GM10266 (cell line): ENCODE data around the gene INMT.

Experiments
- DNase-seq: peaks from one replicate; pipeline ENCODE4 v3.0.0; 2012; ENCODE audit errors: extremely low spot score
- TF ChIP-seq, protein P1 (sequence below): IDR thresholded peaks from 2 replicates; pipeline ENCODE4 v1.5.1; 2012; ENCODE audit warnings: mild to moderate bottlenecking, low read depth; ENCODE audit not compliant: control insufficient read depth, insufficient read depth; ENCODE audit errors: missing control alignments

Gene INMT

GRCh38 chr7:30772984-30773383 lies 21.0 kb downstream of the INMT start:
- TF ChIP-seq, protein P1, sequence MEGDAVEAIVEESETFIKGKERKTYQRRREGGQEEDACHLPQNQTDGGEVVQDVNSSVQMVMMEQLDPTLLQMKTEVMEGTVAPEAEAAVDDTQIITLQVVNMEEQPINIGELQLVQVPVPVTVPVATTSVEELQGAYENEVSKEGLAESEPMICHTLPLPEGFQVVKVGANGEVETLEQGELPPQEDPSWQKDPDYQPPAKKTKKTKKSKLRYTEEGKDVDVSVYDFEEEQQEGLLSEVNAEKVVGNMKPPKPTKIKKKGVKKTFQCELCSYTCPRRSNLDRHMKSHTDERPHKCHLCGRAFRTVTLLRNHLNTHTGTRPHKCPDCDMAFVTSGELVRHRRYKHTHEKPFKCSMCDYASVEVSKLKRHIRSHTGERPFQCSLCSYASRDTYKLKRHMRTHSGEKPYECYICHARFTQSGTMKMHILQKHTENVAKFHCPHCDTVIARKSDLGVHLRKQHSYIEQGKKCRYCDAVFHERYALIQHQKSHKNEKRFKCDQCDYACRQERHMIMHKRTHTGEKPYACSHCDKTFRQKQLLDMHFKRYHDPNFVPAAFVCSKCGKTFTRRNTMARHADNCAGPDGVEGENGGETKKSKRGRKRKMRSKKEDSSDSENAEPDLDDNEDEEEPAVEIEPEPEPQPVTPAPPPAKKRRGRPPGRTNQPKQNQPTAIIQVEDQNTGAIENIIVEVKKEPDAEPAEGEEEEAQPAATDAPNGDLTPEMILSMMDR, result no peak
- no peak for DNase-seq

GRCh38 chr7:30775992-30776391 lies 24.1 kb downstream of the INMT start:
- TF ChIP-seq, protein P1, result no peak
- no peak for DNase-seq

- TF ChIP-seq, protein P1, result no peak
- DNase-seq, result no peak
Measured at GRCh38 chr7:30776971-30777370, 25.0 kb downstream of the INMT start.

GRCh38 chr7:30778255-30779025 lies 26.5 kb downstream of the INMT start:
- no peak for DNase-seq

GRCh38 chr7:30779574-30779973 lies 27.6 kb downstream of the INMT start:
- TF ChIP-seq, protein P1, result no peak
- no peak for DNase-seq

More at GRCh38 chr7:30778255-30779025, 26.5 kb downstream of the INMT start:
- TF ChIP-seq, protein P1, result no peak

DNA sequence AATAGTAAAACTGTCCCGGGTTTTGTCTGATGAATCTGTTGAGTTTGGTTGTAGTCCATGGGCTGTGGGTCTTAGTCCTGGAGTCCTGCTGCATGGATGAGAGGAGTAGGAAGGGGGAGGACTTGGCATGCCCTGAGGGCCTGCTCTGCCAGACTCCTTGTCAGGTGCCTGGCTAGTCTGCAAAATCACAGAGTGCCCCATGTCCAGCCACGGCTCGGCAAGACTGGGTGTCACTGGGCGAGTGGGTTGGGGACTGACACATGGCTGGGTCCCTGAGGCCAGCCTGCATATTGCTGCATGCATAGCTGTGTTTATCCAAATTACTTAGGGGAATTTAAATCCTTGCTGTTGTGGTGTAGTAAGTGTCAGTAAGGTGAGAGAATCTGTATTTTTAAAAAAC lies 29.0 kb downstream of the INMT start:
- TF ChIP-seq, protein P1, result no peak
- DNase-seq, result no peak

GRCh38 chr7:30782690-30783089 lies 30.8 kb downstream of the INMT start:
- TF ChIP-seq, protein P1, result no peak
- DNase-seq, result no peak
